Bronchial epithelial cell (primary cell): ENCODE results near the gene HK3. TPM values are rescaled to one million over a fixed set of nuclear protein-coding genes. Genes with fewer than 3 reads are reported as not detected.

Source experiments
- DNase-seq: peaks from one replicate; pipeline ENCODE4 v3.0.0-alpha.2; 2010; ENCODE audit warnings: low read depth
- FAIRE-seq: peaks from 2 replicates; lab custom pipeline; 2011; peaks lifted over from hg19 to GRCh38; lab: Jason Lieb, UNC
- H3K27me3 ChIP-seq: 2 replicates; pipeline ENCODE4 v1.5.1; 2011; ENCODE audit warnings: low read length; ENCODE audit not compliant: control insufficient read depth, insufficient read depth
- H3K36me3 ChIP-seq: 2 replicates; pipeline ENCODE4 v1.5.1; 2011; ENCODE audit warnings: low read length; ENCODE audit not compliant: control insufficient read depth, insufficient read depth
- H3K4me3 ChIP-seq: 2 replicates; pipeline ENCODE4 v1.5.1; 2011; ENCODE audit warnings: mild to moderate bottlenecking, low read depth, low read length, control low read depth
- CTCF ChIP-seq: IDR thresholded peaks from 2 replicates; pipeline ENCODE4 v1.5.1; 2011; ENCODE audit warnings: mild to moderate bottlenecking, moderate library complexity, low read length, control low read depth, inconsistent platforms; ENCODE audit not compliant: insufficient read depth, severe bottlenecking
- total RNA-seq: library from RNA; depleted of rRNA; stranded (reverse); fragments of >200 nt; gene quantifications from 2 replicates; pipeline ENCODE4 v1.2.1, GENCODE V29; 2014

HK3 gene
- total RNA-seq, 1 donor from 2014 or later = under 0.01 TPM

- FAIRE-seq = no peak
- H3K36me3 ChIP-seq = no peaks in the 10 kb centered on the region
- no peak overlapping the region for H3K4me3 ChIP-seq
- H3K27me3 ChIP-seq = peaks cover 2% of the 10 kb centered on the region
- no peak for TF ChIP-seq CTCF
- DNase-seq = no peak
Measured at GRCh38 chr5:176855598-176855997, 43.5 kb downstream of the HK3 start.

GRCh38 chr5:176854164-176854563 lies 45.0 kb downstream of the HK3 start:
- no peaks in the 10 kb centered on the region for H3K36me3 ChIP-seq
- TF ChIP-seq CTCF = no peak

GRCh38 chr5:176853151-176853778 lies 45.9 kb downstream of the HK3 start:
- no peak for FAIRE-seq
- no peak for TF ChIP-seq CTCF
- H3K4me3 ChIP-seq = no peak overlapping the region
- H3K27me3 ChIP-seq = peaks cover 4% of the 10 kb centered on the region
- no peak for DNase-seq
- H3K36me3 ChIP-seq = no peaks in the 10 kb centered on the region

More at GRCh38 chr5:176854164-176854563, 45.0 kb downstream of the HK3 start:
- no peak for FAIRE-seq
- no peak overlapping the region for H3K4me3 ChIP-seq
- peaks cover 4% of the 10 kb centered on the region for H3K27me3 ChIP-seq
- DNase-seq = no peak

- FAIRE-seq (no peak), DNase-seq (no peak)
- no peak for TF ChIP-seq CTCF
- Histone ChIP-seq H3K36me3 (no peaks in the 10 kb centered on the region), H3K4me3 (no peak overlapping the region), H3K27me3 (peaks cover 4% of the 10 kb centered on the region)
Measured at GRCh38 chr5:176851871-176852658, 47.1 kb downstream of the HK3 start.

GRCh38 chr5:176851380-176851779 lies 47.8 kb downstream of the HK3 start:
- Histone ChIP-seq H3K4me3 (no peak overlapping the region), H3K27me3 (peaks cover 4% of the 10 kb centered on the region)
- no peak for TF ChIP-seq CTCF

More at GRCh38 chr5:176851380-176851779, 47.8 kb downstream of the HK3 start:
- H3K36me3 ChIP-seq = no peaks in the 10 kb centered on the region
- DNase-seq (no peak), FAIRE-seq (no peak)
